A673 (cell line): ENCODE measurements around the gene PDE8B. TPM values are rescaled to one million over a fixed set of nuclear protein-coding genes. Genes with fewer than 3 reads are reported as not detected.

Experiments
- BruUV-seq: library from RNA; stranded (reverse); fragments of 400-500 nt; replicated peaks from 2 replicates; lab custom pipeline; 2021; lab: Mats Ljungman, UMichigan
- CTCF ChIA-PET: fragments of 300-600 bp; sonication (Branson Sonifier 250); formaldehyde crosslinking; loops from one replicate; lab custom pipeline; 2022; ENCODE audit warnings: antibody characterized with exemption; lab: Charles Lee
- POLR2A ChIA-PET: fragments of 300-600 bp; sonication (Branson Sonifier 250); formaldehyde crosslinking; loops from one replicate; lab custom pipeline; 2022; ENCODE audit warnings: antibody characterized with exemption; ENCODE audit not compliant: low non-redundant PET; lab: Charles Lee
- DNase-seq: peaks from one replicate; pipeline ENCODE4 v3.0.0-alpha.2; 2015; ENCODE audit warnings: low spot score
- H3K27ac ChIP-seq: fragments of 200-600 bp; sonication (generic); 2 replicates; pipeline ENCODE4 v1.5.1; 2016; ENCODE audit warnings: mixed run types, low read depth, mild to moderate bottlenecking, mixed read lengths, antibody characterized with exemption, low read length; ENCODE audit not compliant: poor library complexity, severe bottlenecking
- H3K27me3 ChIP-seq: fragments of 200-600 bp; sonication (generic); replicated peaks from 2 replicates; pipeline ENCODE4 v1.6.1; 2017; ENCODE audit warnings: mixed run types, low read depth, mild to moderate bottlenecking, mixed read lengths, antibody characterized with exemption, low read length; ENCODE audit not compliant: insufficient read depth, poor library complexity
- H3K36me3 ChIP-seq: fragments of 200-600 bp; sonication (generic); 2 replicates; pipeline ENCODE4 v1.6.1; 2016; ENCODE audit warnings: mixed run types, mild to moderate bottlenecking, mixed read lengths, antibody characterized with exemption, low read length; ENCODE audit not compliant: insufficient read depth, poor library complexity, severe bottlenecking
- H3K4me1 ChIP-seq: fragments of 200-600 bp; sonication (generic); 2 replicates; pipeline ENCODE4 v1.6.1; 2017; ENCODE audit warnings: mixed run types, mild to moderate bottlenecking, mixed read lengths, antibody characterized with exemption, low read length; ENCODE audit not compliant: insufficient read depth, poor library complexity, severe bottlenecking
- H3K4me3 ChIP-seq: fragments of 200-600 bp; sonication (generic); 2 replicates; pipeline ENCODE4 v1.5.1; 2016; ENCODE audit warnings: low read depth, mixed run types, mild to moderate bottlenecking, mixed read lengths, low read length; ENCODE audit not compliant: poor library complexity, severe bottlenecking
- H3K9me3 ChIP-seq: fragments of 200-600 bp; sonication (generic); 2 replicates; pipeline ENCODE4 v1.6.1; 2016; ENCODE audit warnings: mixed run types, low read depth, mild to moderate bottlenecking, mixed read lengths, antibody characterized with exemption, low read length; ENCODE audit not compliant: poor library complexity, severe bottlenecking
- CTCF ChIP-seq: fragments of 300-800, 200-600 bp; sonication (generic); conservative IDR thresholded peaks from 2 replicates; pipeline ENCODE4 v1.5.1; 2017; ENCODE audit warnings: low read depth, mild to moderate bottlenecking, antibody characterized with exemption, low read length, moderate library complexity, mixed read lengths
- EZH2 ChIP-seq: fragments of 200-600 bp; sonication (generic); IDR thresholded peaks from 2 replicates; pipeline ENCODE4 v1.6.1; 2017; ENCODE audit warnings: borderline replicate concordance, low read depth, mild to moderate bottlenecking, mixed read lengths, antibody characterized with exemption, low read length; ENCODE audit not compliant: poor library complexity, severe bottlenecking
- intact Hi-C: fragments of 100-400 bp; cut with micrococcal nuclease; formaldehyde crosslinking; loops from one replicate; pipeline ENCODE4 v1.10.0; 2022; ENCODE audit not compliant: unreplicated experiment
- total RNA-seq: library from RNA; stranded (reverse); gene quantifications from 2 replicates; pipeline ENCODE4 v1.2.3, GENCODE V29; 2021

PDE8B gene
- total RNA-seq, 1 experiment from 2014 or later: 0.69 TPM

- Histone ChIP-seq H3K27me3 (no peaks in the 10 kb centered on the region), H3K9me3 (no peaks in the 10 kb centered on the region), H3K36me3 (no peaks in the 10 kb centered on the region), H3K27ac (no peak overlapping the region), H3K4me1 (peaks cover 12% of the 10 kb centered on the region), H3K4me3 (no peak overlapping the region)
- CTCF ChIA-PET: no interaction called here
- intact Hi-C loops: no loop called here
- DNase-seq: no peak
- TF ChIP-seq CTCF: no peak
- TF ChIP-seq EZH2: no peak
- BruUV-seq: no TSS peak
- POLR2A ChIA-PET: no interaction called here
These were observed 21.1 kb upstream of the PDE8B start for GRCh38 chr5:77189421-77189820.

- no peak overlapping the region for H3K27ac ChIP-seq
- no peaks in the 10 kb centered on the region for H3K9me3 ChIP-seq
- ChIA-PET POLR2A (no interaction called here), CTCF (no interaction called here)
- DNase-seq: no peak
- BruUV-seq: no TSS peak
- peaks cover 8% of the 10 kb centered on the region for H3K4me1 ChIP-seq
- H3K36me3 ChIP-seq: no peaks in the 10 kb centered on the region
- H3K4me3 ChIP-seq: no peak overlapping the region
- no peaks in the 10 kb centered on the region for H3K27me3 ChIP-seq
- intact Hi-C loops: no loop called here
- TF ChIP-seq EZH2 (no peak), CTCF (no peak)
These were observed 17.9 kb upstream of the PDE8B start for GRCh38 chr5:77192441-77193050.

GRCh38 chr5:77194762-77195161 is 15.7 kb upstream of the PDE8B start:
- Histone ChIP-seq H3K4me3 (no peak overlapping the region), H3K27ac (no peak overlapping the region), H3K4me1 (no peaks in the 10 kb centered on the region), H3K9me3 (no peaks in the 10 kb centered on the region), H3K36me3 (no peaks in the 10 kb centered on the region), H3K27me3 (no peaks in the 10 kb centered on the region)
- POLR2A ChIA-PET: no interaction called here
- DNase-seq: no peak
- TF ChIP-seq EZH2 (no peak), CTCF (no peak)
- intact Hi-C loops: no loop called here
- BruUV-seq: no TSS peak
- CTCF ChIA-PET: no interaction called here
